ENCODE results near the gene POLR2H. TPM values are rescaled to one million over a fixed set of nuclear protein-coding genes. Genes with fewer than 3 reads are reported as not detected.

The POLR2H gene
- total and polyA plus RNA-seq, 3 donors from 2014 or later: 65.0 to 76.4 (median 72.2) TPM

GRCh38 chr3:184345317-184346144, 16.0 kb upstream of the POLR2H start:
- intact Hi-C loops (cut with DNase I; ENCODE audit: low total_unique reads): no loop called here
- no peak for TF ChIP-seq POLR2A (IDR thresholded peaks at IDR 0.05)
- TF ChIP-seq CTCF (IDR thresholded peaks at IDR 0.05): peak; percentile 18 to 50 (median 47)
- Histone ChIP-seq H3K4me3 (no peak overlapping the region), H3K27me3 (no peaks in the 10 kb centered on the region), H3K9me3 (no peaks in the 10 kb centered on the region), H3K36me3 (ENCODE audit: low read depth, missing control alignments) (no peaks in the 10 kb centered on the region), H3K27ac (peak overlapping the region; percentile 15 to 68), H3K4me1 (peaks cover 53% of the 10 kb centered on the region)
- 47 to 65% methylated on average over 14 of the region's 14 CpGs for WGBS, 2 donors
- DNase-seq: peak; percentile 92

- H3K27ac ChIP-seq: peak overlapping the region; percentile 15 to 68
- H3K4me3 ChIP-seq: no peak overlapping the region
- no peaks in the 10 kb centered on the region for H3K27me3 ChIP-seq
- no peak for DNase-seq
- H3K36me3 ChIP-seq (ENCODE audit: low read depth, missing control alignments): no peaks in the 10 kb centered on the region
- TF ChIP-seq CTCF (IDR thresholded peaks at IDR 0.05) (no peak), POLR2A (IDR thresholded peaks at IDR 0.05) (no peak)
- intact Hi-C loops (cut with DNase I; ENCODE audit: low total_unique reads): no loop called here
- 91 to 92% methylated on average over 15 to 20 of the region's 20 CpGs for WGBS, 2 donors
- H3K4me1 ChIP-seq: peaks cover 64% of the 10 kb centered on the region
- no peaks in the 10 kb centered on the region for H3K9me3 ChIP-seq
Measured at GRCh38 chr3:184346480-184347190, 14.9 kb upstream of the POLR2H start.

- TF ChIP-seq POLR2A (IDR thresholded peaks at IDR 0.05) (no peak), CTCF (IDR thresholded peaks at IDR 0.05) (no peak)
- no peak for DNase-seq
- intact Hi-C loops (cut with DNase I; ENCODE audit: low total_unique reads): no loop called here
- H3K27ac ChIP-seq: peak overlapping the region; percentile 27 to 62
- H3K9me3 ChIP-seq: no peaks in the 10 kb centered on the region
- H3K36me3 ChIP-seq (ENCODE audit: low read depth, missing control alignments): no peaks in the 10 kb centered on the region
- no peak overlapping the region for H3K4me3 ChIP-seq
- no peaks in the 10 kb centered on the region for H3K27me3 ChIP-seq
- peaks cover 71% of the 10 kb centered on the region for H3K4me1 ChIP-seq
- 66 to 70% methylated on average over 12 of the region's 12 CpGs for WGBS, 2 donors
Measured at GRCh38 chr3:184347321-184348056, 14.0 kb upstream of the POLR2H start.

GRCh38 chr3:184348057-184348382, 13.5 kb upstream of the POLR2H start:
- H3K4me3 ChIP-seq: no peak overlapping the region
- H3K4me1 ChIP-seq: peaks cover 74% of the 10 kb centered on the region
- H3K9me3 ChIP-seq: no peaks in the 10 kb centered on the region
- intact Hi-C loops (cut with DNase I; ENCODE audit: low total_unique reads): no loop called here
- 80 to 85% methylated on average over 4 of the region's 4 CpGs for WGBS, 2 donors
- peak overlapping the region; percentile 27 to 62 for H3K27ac ChIP-seq
- no peaks in the 10 kb centered on the region for H3K36me3 ChIP-seq (ENCODE audit: low read depth, missing control alignments)
- H3K27me3 ChIP-seq: no peaks in the 10 kb centered on the region
- TF ChIP-seq CTCF (IDR thresholded peaks at IDR 0.05) (no peak), POLR2A (IDR thresholded peaks at IDR 0.05) (no peak)
- DNase-seq: no peak
